OCI-LY1 (cell line): ENCODE data around the gene RAMP3.

Source experiments
- H2AFZ ChIP-seq: fragments of 200-600 bp; sonication (generic), shearing (Covaris generic); 2 replicates; pipeline ENCODE4 v1.6.0; 2014; ENCODE audit warnings: antibody characterized with exemption, mild to moderate bottlenecking, low read length
- H3F3A ChIP-seq: fragments of 200-600 bp; sonication (generic), shearing (Covaris generic); 2 replicates; pipeline ENCODE4 v1.6.0; 2014; ENCODE audit warnings: mild to moderate bottlenecking, antibody characterized with exemption, low read length, moderate library complexity; ENCODE audit not compliant: insufficient read depth
- H3K27ac ChIP-seq: fragments of 200-600 bp; sonication (generic); 2 replicates; pipeline ENCODE4 v1.5.1; 2014; ENCODE audit warnings: low read length, mixed run types, mild to moderate bottlenecking, low read depth; ENCODE audit not compliant: poor library complexity, severe bottlenecking
- H3K27me3 ChIP-seq: fragments of 200-600 bp; sonication (generic); 2 replicates; pipeline ENCODE4 v1.6.0; 2014; ENCODE audit warnings: antibody characterized with exemption, mild to moderate bottlenecking, low read length, moderate library complexity; ENCODE audit not compliant: insufficient read depth
- H3K36me3 ChIP-seq: fragments of 200-600 bp; sonication (generic); 2 replicates; pipeline ENCODE4 v1.6.1; 2014; ENCODE audit warnings: mild to moderate bottlenecking, antibody characterized with exemption, low read length, moderate library complexity, mixed read lengths; ENCODE audit not compliant: insufficient read depth
- H3K4me1 ChIP-seq: fragments of 200-600 bp; sonication (generic); 2 replicates; pipeline ENCODE4 v1.5.1; 2014; ENCODE audit warnings: mild to moderate bottlenecking, low read length, moderate library complexity; ENCODE audit not compliant: insufficient read depth, severe bottlenecking
- H3K4me2 ChIP-seq: fragments of 200-600 bp; sonication (generic), shearing (Covaris generic); 2 replicates; pipeline ENCODE4 v1.6.1; 2014; ENCODE audit warnings: low read length
- H3K4me3 ChIP-seq: fragments of 200-600 bp; sonication (generic); 2 replicates; pipeline ENCODE4 v1.5.1; 2014; ENCODE audit warnings: low read length, low read depth, mild to moderate bottlenecking, mixed read lengths; ENCODE audit not compliant: poor library complexity, severe bottlenecking
- H3K79me2 ChIP-seq: fragments of 200-600 bp; shearing (Covaris generic); 2 replicates; pipeline ENCODE4 v1.6.1; 2016; ENCODE audit warnings: mixed run types, low read length, mixed read lengths; ENCODE audit not compliant: insufficient read depth
- H3K9ac ChIP-seq: fragments of 200-600 bp; sonication (generic), shearing (Covaris generic); 2 replicates; pipeline ENCODE4 v1.6.1; 2014; ENCODE audit warnings: mild to moderate bottlenecking, low read length, mixed read lengths
- H3K9me2 ChIP-seq: fragments of 200-600 bp; sonication (generic), shearing (Covaris generic); 2 replicates; pipeline ENCODE4 v1.6.1; 2014; ENCODE audit warnings: low read depth, mild to moderate bottlenecking, low read length, mixed read lengths
- H3K9me3 ChIP-seq: fragments of 200-600 bp; shearing (Covaris generic); 2 replicates; pipeline ENCODE4 v1.6.1; 2014; ENCODE audit warnings: low read length, mixed read lengths
- H4K20me1 ChIP-seq: fragments of 200-600 bp; sonication (generic), shearing (Covaris generic); 2 replicates; pipeline ENCODE4 v1.6.0; 2016; ENCODE audit warnings: mild to moderate bottlenecking, low read length; ENCODE audit not compliant: insufficient read depth
- EZH2 ChIP-seq: fragments of 200-600 bp; sonication (generic), shearing (Covaris generic); IDR thresholded peaks from 2 replicates; pipeline ENCODE4 v1.8.0; 2017; ENCODE audit warnings: borderline replicate concordance, mixed run types, mild to moderate bottlenecking, antibody characterized with exemption, low read length, moderate library complexity, mixed read lengths
- TF ChIP-seq, protein P1 (sequence below): fragments of 200-600 bp; sonication (generic), shearing (Covaris generic); IDR thresholded peaks from 2 replicates; pipeline ENCODE4 v1.5.1; 2017; ENCODE audit warnings: mild to moderate bottlenecking, antibody characterized with exemption, low read length, moderate library complexity, mixed read lengths

The RAMP3 gene

DNA sequence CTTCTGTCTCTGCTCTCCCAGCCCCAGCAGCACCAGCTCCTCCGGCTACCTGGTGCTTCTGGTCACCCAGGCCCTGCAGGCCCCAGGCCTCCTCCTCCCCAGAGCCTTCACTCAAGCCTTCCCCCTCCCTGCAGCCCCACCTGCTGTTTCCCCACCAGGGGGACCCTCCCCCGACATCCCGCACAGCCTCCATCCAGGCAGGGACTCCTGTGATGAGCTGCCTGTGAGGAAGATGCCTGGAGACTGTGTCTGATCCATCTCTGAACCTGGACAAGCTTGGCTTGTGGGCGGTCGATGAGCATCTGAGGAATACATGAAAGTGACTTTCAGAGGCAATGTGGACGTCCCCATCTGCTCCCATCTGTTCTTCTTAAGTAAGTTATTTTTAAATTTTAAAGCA is 45.0 kb downstream of the RAMP3 start:
- Histone ChIP-seq H3F3A (no peaks in the 10 kb centered on the region), H2AFZ (no peak overlapping the region), H3K4me3 (no peak overlapping the region), H3K9ac (no peak overlapping the region), H3K36me3 (no peaks in the 10 kb centered on the region), H3K9me2 (no peaks in the 10 kb centered on the region), H3K9me3 (no peaks in the 10 kb centered on the region), H3K4me1 (no peaks in the 10 kb centered on the region), H3K79me2 (no peaks in the 10 kb centered on the region), H4K20me1 (no peaks in the 10 kb centered on the region), H3K27ac (no peak overlapping the region), H3K27me3 (peaks cover under 1% of the 10 kb centered on the region; the same call in 1 of the 2 replicates), H3K4me2 (no peak overlapping the region)
- no peak for TF ChIP-seq EZH2
- TF ChIP-seq, protein P1, sequence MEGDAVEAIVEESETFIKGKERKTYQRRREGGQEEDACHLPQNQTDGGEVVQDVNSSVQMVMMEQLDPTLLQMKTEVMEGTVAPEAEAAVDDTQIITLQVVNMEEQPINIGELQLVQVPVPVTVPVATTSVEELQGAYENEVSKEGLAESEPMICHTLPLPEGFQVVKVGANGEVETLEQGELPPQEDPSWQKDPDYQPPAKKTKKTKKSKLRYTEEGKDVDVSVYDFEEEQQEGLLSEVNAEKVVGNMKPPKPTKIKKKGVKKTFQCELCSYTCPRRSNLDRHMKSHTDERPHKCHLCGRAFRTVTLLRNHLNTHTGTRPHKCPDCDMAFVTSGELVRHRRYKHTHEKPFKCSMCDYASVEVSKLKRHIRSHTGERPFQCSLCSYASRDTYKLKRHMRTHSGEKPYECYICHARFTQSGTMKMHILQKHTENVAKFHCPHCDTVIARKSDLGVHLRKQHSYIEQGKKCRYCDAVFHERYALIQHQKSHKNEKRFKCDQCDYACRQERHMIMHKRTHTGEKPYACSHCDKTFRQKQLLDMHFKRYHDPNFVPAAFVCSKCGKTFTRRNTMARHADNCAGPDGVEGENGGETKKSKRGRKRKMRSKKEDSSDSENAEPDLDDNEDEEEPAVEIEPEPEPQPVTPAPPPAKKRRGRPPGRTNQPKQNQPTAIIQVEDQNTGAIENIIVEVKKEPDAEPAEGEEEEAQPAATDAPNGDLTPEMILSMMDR: no peak

DNA sequence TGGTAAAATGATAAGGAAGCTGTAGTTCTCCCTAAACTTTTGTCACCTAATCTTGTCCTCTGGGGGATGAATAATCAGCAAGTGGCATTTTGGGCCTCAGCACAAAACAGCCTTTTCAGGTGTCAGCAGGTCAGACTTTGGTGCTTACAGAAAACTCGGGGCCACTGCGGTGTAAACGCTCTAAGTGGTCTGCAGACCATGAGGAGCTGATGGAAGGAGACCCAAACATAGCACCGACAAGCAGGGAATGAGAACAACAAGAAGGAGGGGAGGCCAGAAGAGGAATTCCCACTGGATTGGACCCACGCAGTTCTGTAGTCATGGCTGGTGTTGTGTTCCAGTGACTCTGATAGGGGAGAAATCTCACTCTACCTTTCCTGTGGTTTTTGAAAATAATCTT is 45.4 kb downstream of the RAMP3 start:
- no peak overlapping the region for H3K27ac ChIP-seq
- H3K79me2 ChIP-seq: no peaks in the 10 kb centered on the region
- H3K4me1 ChIP-seq: no peaks in the 10 kb centered on the region
- H3K36me3 ChIP-seq: no peaks in the 10 kb centered on the region
- H3K9ac ChIP-seq: no peak overlapping the region
- H3K27me3 ChIP-seq: no peaks in the 10 kb centered on the region
- H3K4me3 ChIP-seq: no peak overlapping the region
- no peaks in the 10 kb centered on the region for H4K20me1 ChIP-seq
- no peak for TF ChIP-seq EZH2
- TF ChIP-seq, protein P1: no peak
- H3K9me2 ChIP-seq: no peaks in the 10 kb centered on the region
- H2AFZ ChIP-seq: no peak overlapping the region
- H3F3A ChIP-seq: no peaks in the 10 kb centered on the region
- no peaks in the 10 kb centered on the region for H3K9me3 ChIP-seq
- H3K4me2 ChIP-seq: no peak overlapping the region

DNA sequence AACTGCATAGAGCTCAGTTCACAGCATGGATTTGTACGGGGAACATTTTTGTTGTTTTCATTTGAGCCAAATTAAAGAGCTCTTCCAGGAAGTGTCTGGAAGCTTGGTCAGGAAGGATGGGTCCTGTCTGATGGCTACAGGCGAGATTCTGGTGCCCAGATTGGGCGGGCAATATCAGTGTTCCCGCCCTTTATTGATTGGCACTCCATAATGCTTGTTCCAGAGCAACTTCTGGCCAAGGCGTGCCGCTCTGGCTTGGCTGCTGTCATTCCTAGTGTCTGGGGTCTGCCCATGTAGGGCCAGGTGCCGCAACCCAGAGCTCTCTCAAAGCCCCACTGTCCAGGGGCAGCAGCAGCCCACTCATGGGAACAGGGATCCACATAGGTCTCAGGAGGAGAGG is 45.9 kb downstream of the RAMP3 start:
- Histone ChIP-seq H4K20me1 (no peaks in the 10 kb centered on the region), H3K27me3 (no peaks in the 10 kb centered on the region), H3K9me2 (no peaks in the 10 kb centered on the region), H3K4me1 (no peaks in the 10 kb centered on the region), H2AFZ (no peak overlapping the region), H3K27ac (no peak overlapping the region), H3K4me2 (no peak overlapping the region), H3F3A (no peaks in the 10 kb centered on the region), H3K4me3 (no peak overlapping the region), H3K9ac (no peak overlapping the region), H3K9me3 (no peaks in the 10 kb centered on the region), H3K79me2 (no peaks in the 10 kb centered on the region), H3K36me3 (no peaks in the 10 kb centered on the region)
- TF ChIP-seq, protein P1: no peak
- TF ChIP-seq EZH2: no peak
